Fibroblast of lung (primary cell): ENCODE results near the gene STMN3.

ENCODE experiments used
- CTCF ChIP-seq, 2 donors: IDR thresholded peaks in 1 of 2; conservative IDR thresholded peaks in 1 of 2; 1 replicate in 1 of 2; 2 replicates in 1 of 2; pipeline ENCODE4 v1.5.1; 2011 to 2012; ENCODE audit warnings: low read length in 2 of 2, control low read depth in 1 of 2, inconsistent platforms in 1 of 2, low read depth in 1 of 2, mild to moderate bottlenecking in 1 of 2
- EZH2 ChIP-seq: IDR thresholded peaks from 2 replicates; pipeline ENCODE4 v1.5.1; 2012; ENCODE audit warnings: low read length, control low read depth, mild to moderate bottlenecking; ENCODE audit errors: missing control alignments

- TF ChIP-seq CTCF (conservative IDR thresholded peaks at IDR 0.05 in 1 of 2, IDR thresholded peaks at IDR 0.05 in 1 of 2; ENCODE audit: low read depth in 1 of 2, low read length in 2 of 2) (no peak), EZH2 (no peak)
These were observed 24.8 kb upstream of the STMN3 start for GRCh38 chr20:63678071-63678470.
